SW 1271 (cell line): ENCODE results near the gene SLC17A5.
"Not testable (repeated sequence)": the region's sequence is repeated elsewhere in the genome, so short reads cannot be mapped to it uniquely, and the experiment has no call there.

Experiments used
- DNase-seq, 2 experiments: peaks; one replicate each; lab custom pipeline; 2025; lab: John Stamatoyannopoulos, UW

SLC17A5 gene, protein sequence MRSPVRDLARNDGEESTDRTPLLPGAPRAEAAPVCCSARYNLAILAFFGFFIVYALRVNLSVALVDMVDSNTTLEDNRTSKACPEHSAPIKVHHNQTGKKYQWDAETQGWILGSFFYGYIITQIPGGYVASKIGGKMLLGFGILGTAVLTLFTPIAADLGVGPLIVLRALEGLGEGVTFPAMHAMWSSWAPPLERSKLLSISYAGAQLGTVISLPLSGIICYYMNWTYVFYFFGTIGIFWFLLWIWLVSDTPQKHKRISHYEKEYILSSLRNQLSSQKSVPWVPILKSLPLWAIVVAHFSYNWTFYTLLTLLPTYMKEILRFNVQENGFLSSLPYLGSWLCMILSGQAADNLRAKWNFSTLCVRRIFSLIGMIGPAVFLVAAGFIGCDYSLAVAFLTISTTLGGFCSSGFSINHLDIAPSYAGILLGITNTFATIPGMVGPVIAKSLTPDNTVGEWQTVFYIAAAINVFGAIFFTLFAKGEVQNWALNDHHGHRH

DNA sequence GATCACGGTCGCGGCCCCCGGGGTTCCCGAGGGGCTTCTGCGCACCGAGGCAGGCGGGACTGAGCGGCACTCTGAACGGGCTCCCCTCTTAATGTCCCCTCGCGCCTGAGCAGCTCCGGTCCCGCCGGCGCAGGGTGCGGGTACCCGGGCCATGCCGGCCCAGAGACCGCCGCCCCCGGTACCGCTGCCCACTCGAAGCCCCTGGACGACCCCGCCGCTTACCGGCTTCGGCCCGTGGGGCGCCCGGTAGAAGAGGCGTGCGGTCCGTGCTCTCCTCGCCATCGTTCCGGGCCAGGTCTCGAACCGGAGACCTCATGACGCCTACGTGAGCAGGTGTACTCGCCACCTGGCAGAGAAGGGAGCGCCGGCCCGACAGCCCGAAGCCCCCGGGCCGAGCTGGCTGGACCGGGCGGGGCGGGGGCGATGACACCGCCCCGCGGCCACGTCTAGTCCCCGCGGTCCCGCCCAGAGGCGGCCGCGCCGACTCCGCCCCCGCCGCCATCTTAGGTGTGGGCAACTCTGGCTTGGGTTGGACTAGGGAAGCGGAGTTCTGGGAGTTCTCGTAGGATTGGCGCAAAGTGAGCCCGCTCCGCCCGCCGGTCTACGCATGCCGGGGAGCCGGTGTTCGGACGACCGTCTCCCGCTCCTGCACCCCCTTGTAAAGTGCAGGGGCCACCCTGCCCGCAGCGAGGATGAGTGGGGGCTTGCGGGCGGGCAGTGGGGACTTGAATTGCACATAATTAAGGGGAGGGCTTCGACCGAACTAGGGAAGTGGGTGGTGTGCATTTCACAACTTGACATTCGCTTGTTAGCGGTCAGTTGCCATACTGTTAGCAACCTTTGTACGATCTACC lies at the start of gene SLC17A5:
TSS of gene SLC17A5 (minus strand) at position 422 of the 854 bp plus-strand sequence. CDS start at position 316, 106 bp downstream.
- peak; percentile 78 to 92 for DNase-seq

DNA sequence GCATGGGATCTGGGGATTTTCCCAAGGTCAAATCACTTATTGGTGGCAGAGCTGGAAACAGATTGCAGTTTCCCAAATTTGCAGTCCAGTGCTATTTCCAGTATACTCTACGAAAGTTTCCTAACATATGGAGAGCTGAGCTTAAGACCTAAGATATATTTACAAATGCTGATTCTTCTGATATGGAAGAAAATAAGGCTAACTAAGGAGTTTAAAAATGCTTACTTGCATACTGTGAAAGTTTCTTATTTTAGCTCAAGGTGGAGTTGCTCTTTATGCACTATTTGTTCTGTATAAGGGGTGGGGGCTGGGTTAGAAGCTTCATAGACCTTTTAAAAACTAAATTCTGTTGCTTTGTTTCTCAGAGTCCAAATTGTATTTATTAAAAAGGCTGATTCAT lies 49.7 kb upstream of the SLC17A5 start:
- DNase-seq: no peak

GRCh38 chr6:73702444-73702843 lies 48.7 kb upstream of the SLC17A5 start:
- no peak for DNase-seq

DNA sequence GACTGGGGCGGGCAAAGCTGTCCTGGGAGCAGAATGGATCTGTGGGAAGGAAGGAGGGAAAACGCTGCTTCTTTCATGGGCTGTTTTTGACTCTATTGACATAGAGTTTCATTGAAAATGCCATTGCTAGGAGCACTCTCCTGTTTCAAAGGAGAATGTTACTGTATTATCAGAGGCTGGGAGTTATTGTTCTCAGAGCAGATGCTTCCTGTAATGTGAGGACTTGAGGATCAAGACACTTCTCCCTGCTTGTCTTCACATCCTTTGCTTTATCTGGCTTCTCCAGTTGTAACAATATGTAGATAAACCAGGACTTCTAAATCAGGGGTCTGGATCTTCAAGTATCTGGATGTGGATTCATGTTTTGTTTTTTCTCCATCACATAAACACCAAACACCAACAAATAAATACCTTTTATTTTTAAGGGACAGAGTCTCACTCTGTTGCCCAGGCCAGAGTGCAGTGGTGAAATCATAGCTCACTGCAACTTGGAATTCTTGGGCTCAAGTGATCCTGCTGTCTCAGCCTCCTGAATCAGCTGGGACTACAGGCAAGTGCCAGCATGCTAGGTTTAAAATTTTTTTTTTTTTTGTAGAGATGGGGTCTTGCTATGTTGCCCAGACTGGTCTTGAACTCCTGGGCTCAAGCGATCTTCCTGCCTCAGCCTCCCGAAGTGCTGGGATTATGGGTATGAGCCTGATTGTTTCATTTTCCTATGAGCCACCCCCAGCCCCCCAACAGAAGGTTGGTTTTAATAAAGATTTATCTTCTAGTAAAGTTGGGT lies 46.1 kb upstream of the SLC17A5 start:
- DNase-seq: no peak

GRCh38 chr6:73696966-73697655 lies 43.3 kb upstream of the SLC17A5 start:
- no peak for DNase-seq

DNA sequence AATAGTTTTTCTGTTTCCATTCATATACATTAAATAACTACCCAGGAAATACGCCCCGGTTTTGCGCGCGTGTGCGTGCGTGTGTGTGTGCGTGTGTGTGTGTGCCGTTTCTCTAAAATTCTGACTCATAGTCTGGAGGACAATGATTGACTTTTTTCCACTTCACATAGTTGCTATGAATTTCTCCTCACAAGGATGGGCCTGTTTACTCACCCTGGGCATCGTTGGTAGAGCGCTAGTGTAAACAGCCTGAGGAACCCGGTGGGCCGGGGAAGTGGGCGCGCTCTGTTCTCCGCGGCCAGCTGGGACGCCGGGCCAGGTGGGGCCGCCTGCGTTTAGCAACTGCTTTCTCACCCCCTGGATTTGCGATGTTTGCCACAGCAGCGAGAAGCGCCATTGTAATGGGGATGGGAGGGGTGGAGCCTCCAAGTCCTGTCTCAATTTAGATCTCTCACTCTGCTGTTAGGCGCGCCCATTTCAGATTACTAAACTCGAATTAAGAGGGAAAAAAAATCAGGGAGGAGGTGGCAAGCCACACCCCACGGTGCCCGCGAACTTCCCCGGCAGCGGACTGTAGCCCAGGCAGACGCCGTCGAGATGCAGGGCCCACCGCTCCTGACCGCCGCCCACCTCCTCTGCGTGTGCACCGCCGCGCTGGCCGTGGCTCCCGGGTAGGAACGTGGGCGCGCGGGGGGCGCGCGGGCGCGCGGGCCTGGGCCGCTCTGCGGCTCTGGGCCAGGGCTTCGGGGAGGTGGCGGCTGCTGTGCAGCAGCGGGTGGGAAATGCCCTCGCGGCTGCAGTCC lies 42.0 kb upstream of the SLC17A5 start, which contains the start of gene CD109:
TSS of gene CD109 (plus strand) at position 585 of the 803 bp plus-strand sequence. CDS start at position 598, 13 bp downstream.
- peak in 1 of 2 experiments; percentile 35 for DNase-seq

DNA sequence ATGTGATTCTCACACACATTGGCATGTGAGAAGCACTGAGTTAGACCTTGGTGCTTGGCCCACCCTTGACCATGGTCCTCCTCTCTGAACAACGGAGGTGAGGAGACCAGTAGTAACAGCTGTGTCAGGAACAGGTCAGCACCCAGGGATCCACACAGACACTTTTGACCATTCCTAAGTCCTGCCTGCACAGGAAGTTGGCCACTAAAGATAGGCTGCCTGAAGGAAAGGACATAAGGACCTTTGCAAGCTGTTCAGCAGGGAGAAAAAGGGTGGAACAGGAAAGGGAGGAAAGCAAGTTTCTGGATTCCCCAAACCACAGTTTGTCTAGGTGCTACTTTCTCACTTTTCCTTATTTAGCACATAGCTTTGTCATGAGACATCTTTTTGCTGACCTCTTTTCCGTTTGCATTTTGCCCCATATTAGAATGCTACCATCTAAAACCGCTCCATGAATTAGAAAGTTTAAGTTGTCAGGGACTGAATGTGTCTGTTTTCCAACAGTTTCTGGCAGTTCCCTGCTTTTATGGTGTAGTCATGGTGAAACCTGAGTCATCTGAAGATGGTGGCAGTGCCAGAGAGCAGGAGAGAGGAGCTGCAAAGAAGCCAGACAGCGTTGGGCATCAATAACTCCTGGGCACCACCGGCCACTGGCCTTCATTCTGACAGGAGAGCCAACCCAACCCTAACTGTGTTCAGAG lies 41.1 kb upstream of the SLC17A5 start:
- DNase-seq: peak in 1 of 2 experiments; percentile 8

DNA sequence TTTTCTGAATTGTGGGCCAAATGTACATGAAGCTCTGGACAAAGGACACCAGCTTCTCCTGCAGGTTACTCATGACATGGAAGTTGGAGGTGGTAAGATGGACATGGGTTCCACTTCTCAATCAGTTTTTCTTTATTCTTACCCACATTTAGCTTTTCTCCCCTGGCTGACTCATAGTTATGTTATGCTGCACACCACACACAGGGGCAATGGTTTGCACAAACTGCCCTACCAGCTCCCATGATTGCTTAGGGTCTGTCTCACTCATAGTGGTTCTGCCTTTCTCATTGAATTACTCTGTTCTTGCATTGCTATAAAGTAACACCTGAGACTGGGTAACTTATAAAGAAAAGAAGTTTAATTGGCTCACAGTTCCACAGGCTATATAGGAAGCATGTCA lies 37.7 kb upstream of the SLC17A5 start:
- DNase-seq: no peak

DNA sequence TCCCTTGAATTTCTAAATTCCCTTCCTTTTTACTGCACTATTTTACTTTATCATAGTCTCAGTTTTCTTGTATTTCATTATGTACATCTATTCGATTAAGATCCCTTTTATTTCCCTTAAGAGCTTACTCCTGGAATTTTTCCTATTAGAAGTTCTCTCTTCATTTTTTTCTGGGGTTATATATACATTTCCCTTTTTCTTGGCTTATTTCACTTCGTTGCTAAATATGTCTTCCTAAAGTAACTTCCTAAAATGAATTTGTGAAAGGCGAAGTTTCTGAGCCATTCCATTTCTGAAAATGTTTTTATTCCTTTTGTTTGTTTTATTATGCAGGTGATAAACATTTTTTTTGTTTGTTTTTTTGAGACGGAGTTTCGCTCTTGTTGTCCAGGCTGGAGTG lies 36.3 kb upstream of the SLC17A5 start:
- DNase-seq: no peak

- no peak for DNase-seq
Observed at GRCh38 chr6:73688351-73688750, 34.6 kb upstream of the SLC17A5 start.

GRCh38 chr6:73683574-73683973 lies 29.8 kb upstream of the SLC17A5 start:
- DNase-seq: not testable (repeated sequence)

GRCh38 chr6:73680289-73680918 lies 26.6 kb upstream of the SLC17A5 start:
- no peak for DNase-seq

DNA sequence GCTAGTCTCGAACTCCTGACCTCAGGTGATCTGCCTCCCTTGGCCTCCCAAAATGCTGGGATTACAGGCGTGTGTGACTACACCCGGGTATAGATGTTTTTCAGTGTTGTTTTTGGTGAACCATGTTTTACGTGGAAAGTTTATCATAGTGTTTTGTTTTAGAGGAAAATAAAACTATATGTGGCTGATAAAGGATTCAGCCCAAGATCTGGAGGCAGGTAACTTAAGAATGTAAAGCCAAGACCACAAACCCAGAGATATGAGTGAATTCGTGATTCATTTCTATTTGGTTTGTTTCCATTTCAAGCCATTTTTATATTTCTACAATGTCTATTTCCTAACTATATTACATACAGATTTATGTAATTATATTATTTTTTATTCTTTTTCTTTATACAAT lies 26.1 kb upstream of the SLC17A5 start:
- DNase-seq: not testable (repeated sequence)

GRCh38 chr6:73679009-73679408 lies 25.2 kb upstream of the SLC17A5 start:
- no peak for DNase-seq

DNA sequence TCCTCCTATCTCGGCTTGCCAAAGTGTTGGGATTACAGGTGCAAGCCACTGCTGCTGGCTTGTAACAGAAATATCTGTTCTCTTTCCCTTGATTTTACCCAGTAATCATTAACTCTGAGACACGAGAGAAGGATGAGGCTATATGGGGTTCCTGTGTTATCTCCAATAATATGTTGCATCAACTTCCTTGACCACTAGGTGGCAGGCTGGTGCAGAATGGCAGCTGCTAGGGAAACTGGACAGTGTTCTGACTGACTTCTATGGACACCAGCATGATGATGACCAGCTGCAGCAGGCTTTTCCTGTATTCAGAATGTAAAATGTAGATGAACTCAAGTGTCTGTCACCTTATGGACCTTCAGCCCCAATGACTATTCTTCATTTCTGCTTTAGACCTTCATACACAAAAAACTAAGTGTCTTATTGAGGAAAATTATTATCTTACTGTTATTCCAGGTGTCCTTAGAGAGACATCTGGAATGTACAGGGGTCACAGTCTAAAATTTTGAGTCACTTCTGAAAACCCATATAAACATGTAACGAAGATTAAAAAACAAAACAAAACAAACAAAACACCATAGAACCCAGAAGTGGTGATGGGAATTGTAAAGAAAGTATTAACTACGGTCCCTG lies 21.8 kb upstream of the SLC17A5 start:
- peak; percentile 32 to 70 for DNase-seq

DNA sequence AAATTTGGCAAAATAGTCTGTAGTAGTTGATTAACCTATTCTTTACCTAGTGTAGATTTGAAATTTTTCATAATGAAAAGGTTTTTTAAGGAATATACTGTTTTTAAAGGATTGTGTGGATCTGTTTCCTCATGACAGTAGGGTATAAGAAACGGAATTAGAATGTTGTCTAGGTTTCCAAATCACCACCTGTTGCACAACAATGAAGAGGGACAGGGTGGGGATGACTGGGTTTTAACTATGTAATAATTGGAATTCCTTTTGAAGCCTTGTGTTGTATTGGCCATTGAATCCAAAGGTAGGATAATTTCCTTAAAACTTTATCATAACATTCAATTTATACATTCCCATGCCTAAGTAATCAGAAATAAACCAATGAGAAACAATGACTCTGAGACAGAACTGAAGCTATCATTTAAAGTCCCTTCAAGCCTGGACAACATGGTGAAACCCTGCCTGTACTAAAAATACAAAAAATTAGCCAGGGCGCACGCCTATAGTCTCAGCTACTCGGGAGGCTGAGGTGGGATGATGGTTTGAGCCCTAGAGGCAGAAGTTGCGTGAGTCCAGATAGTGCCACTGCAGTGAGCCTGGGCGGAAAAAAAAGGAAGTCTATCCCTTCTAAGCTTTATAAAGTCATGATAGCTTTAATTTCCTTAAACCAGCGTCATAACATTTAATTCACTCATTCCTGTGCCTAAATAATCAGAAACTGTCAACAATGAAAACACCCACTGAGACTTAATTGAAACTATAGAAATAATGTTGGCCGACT lies 18.3 kb upstream of the SLC17A5 start:
- no peak for DNase-seq

GRCh38 chr6:73669005-73669404 lies 15.2 kb upstream of the SLC17A5 start:
- DNase-seq: no peak

GRCh38 chr6:73667798-73668197 lies 14.0 kb upstream of the SLC17A5 start:
- DNase-seq: no peak
